Activated CD4-positive, alpha-beta T cell treated with anti-CD3 and anti-CD28 coated beads, Interleukin-2, amount 50 U/mL, for 48 hours (primary cell): ENCODE measurements around the gene EHD1.
A peak's percentile ranks its signal among the peaks of the same experiment; 100 is the strongest.

Experiments used
- DNase-seq, 2 experiments: peaks; one replicate each; pipeline ENCODE4 v3.0.0-alpha.2; 2020

Gene EHD1

DNA sequence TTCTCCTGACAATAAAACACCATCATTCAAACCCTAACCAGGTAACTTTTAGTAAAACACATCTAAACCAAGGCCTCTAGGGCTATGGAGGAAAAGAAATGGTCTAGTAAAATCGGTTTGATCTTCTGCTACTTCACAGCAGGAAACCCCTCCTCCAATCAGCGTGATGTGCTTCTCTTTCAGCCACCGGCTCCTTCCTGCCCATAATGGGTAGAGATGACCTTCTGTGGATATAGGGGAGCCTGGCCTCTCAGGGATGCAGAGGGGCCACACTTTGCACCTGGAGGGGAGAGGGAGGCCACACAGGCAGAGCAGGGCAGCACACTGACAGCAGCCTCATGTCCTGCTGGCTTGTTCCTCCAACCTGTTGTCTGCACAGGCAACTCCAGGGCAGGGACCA is 6.9 kb downstream of the EHD1 start:
- DNase-seq = no peak

GRCh38 chr11:64870893-64871466 is 7.4 kb downstream of the EHD1 start:
- no peak for DNase-seq

DNA sequence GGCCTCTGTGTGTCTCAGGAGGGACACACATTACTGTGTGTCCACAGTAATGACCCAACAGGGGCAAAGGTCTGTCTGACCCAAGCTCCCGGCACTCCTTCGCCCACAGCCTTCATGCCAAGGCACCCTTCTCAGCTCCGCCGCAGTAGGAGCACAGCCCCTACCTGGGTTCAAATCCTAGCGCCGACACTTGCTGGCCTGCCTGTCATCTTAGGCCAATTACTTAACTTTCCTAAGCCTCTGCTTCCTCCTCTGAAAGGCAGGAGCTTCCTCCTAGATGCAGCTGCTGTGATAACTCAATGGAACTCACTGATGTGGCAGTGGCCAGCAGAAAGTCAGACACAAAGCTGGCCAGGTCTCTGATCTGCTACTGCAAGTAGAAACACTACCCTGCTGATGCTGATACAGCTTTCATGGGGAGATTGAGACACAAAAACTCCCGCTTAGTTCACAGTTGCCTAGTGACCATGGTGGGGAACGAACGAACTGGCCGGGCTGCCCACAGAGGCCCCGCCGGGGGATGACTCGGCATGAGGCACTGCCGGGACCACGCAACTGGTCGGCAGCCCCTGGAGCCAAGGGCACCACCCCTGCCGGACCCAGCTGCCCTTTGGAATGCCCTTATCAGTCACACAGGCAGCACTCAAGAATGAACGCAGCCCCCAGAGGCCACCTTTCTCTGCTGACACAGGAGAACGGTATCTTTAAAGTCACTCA is 8.1 kb downstream of the EHD1 start:
- no peak for DNase-seq

- DNase-seq = no peak
Observed at GRCh38 chr11:64869571-64870175, 8.7 kb downstream of the EHD1 start.

DNA sequence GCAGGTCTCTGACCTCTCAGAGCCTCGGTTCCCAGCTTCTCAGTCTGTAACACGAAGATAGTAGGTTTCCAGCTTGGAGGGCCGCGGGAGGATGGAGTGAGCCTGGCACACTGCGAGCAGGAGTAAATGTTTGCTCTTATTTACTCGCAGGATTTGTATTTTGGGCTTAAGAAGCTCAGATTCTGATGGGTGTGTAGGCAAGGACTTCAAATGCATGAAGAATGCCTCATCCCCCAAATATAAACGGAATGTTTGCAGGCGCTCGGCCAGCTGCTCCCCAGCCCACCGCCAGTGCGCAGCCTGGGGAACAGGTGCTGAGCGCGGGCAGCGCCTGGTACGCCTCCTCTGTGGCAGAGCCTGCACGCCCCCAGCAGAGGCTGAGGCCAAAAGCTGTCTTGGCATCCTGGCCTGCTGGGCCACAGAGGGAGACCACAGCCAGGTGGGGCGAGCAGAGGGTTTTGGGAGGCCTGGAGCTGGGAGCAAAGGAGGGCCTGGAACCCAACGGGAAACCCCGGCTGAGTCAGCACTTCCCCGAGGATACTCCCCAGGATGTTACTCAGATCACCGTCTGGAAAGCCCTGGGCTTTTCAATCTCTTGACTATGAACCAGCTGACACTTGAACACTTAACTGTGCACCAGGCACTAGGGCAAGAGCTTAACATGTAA is 9.4 kb downstream of the EHD1 start:
- DNase-seq = peak in 1 of 2 experiments; percentile 64

GRCh38 chr11:64867748-64868462 is 10.5 kb downstream of the EHD1 start:
- DNase-seq = peak in 1 of 2 experiments; percentile 59

- no peak for DNase-seq
Observed at GRCh38 chr11:64866173-64866491, 12.3 kb downstream of the EHD1 start.

DNA sequence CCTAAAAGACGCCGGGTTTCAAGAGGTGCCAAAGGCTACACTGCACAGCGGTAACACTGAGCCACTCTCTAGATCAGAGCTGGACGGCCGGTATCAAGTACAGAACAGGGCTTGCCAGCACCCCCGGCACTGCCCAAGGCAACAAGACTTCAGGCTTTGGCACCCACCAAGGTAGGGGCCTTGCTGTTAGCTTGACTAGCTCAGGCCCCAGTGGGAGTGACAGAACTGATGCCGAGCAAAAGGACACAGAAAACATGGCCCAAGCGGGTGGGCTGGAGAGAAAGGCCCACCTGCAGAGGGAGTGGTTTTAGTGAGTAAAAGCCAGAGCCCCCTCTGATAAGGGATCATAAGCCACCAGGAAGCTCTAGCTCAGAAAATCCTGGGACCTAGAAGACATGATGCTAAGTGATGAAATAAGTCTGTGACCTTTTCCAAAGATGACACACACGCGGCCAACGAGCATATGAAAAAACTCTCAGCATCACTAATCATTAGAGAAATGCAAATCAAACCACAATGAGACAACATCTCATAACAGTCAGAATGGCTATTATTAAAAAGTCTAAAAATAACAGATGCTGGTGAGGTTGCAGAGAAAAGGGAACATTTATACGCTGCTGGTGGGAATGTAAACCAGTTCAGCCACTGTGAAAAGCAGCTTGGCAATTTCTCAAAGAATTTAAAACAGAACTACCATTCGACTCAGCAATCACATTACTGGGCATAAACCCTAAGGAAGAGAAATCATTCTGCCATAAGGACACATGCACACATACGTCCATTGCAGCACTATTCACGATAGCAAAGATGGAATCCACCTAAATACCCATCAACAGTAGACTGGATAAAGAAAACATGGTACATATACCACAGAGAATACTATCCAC is 12.9 kb downstream of the EHD1 start:
- peak; percentile 62 to 69 for DNase-seq

GRCh38 chr11:64864473-64865285 is 13.7 kb downstream of the EHD1 start:
- DNase-seq = peak; percentile 76 to 86

GRCh38 chr11:64864135-64864472 is 14.3 kb downstream of the EHD1 start:
- DNase-seq = no peak

DNA sequence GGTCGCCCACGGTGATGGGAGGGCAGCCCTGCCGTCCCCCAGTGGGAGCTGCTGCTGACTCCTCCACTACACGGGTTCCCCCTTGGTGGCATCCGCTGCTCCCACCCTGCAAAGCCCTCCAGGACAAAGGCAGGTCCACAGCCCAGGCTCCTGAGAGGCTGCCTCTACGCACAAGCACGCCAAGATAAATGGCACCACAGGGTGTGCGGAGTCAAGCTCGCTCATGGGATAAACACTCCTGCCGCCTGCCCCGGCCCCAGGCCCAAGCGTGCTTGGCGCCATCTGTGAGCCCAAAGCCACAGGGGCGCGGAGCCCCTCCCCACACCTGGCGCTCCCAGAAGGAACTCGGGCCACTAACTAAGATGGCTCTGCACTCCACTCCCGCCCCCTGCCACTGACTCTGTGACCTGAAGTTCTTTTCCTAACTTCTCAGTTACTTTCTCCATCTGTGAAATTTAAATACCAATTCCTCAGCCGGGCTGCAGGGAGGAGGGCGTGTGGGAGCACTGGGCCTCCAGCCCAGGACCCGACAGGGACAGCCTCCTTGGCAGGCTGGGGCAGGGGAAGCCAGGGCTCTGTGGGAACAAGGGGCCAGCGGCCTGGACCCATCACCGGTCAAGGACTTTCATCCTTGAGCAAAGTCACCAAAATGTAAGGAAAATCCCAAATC is 14.9 kb downstream of the EHD1 start:
- no peak for DNase-seq

- no peak for DNase-seq
Observed at GRCh38 chr11:64862987-64863390, 15.4 kb downstream of the EHD1 start.

DNA sequence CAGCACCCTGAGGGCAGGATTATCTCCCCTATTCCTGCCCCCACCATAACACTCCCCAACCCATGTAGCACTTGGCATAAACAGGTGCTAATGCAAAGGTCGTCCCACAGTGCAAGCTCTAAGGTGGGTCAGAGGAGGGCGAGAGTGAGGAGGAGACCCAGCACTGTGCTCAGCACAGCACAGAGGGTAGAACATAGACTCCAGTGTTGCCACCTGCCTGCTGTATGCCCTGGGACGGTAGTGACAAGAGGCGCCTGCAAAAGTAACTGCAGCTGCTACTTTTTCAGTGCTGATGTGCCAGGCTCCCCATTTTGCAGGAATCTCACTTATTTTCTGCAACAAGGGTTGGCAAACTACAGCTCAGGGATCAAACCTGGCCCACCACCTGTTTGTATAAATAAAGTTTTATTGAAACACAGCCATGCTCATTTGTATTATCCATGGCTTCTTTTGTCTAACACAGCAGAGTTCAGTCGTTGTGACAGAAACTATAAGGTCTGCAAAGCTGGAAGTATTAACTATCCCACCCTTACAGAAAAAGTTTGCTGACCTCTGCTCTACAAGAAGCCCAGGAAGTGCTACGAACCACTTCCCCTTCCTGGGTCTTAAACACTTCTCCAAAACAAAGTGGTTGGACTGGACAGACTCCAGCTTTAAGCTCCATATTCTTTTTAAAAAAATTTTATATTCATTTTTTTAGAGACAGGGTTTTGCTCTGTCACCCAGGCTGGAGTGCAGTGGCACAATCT is 17.0 kb downstream of the EHD1 start:
- DNase-seq = no peak

DNA sequence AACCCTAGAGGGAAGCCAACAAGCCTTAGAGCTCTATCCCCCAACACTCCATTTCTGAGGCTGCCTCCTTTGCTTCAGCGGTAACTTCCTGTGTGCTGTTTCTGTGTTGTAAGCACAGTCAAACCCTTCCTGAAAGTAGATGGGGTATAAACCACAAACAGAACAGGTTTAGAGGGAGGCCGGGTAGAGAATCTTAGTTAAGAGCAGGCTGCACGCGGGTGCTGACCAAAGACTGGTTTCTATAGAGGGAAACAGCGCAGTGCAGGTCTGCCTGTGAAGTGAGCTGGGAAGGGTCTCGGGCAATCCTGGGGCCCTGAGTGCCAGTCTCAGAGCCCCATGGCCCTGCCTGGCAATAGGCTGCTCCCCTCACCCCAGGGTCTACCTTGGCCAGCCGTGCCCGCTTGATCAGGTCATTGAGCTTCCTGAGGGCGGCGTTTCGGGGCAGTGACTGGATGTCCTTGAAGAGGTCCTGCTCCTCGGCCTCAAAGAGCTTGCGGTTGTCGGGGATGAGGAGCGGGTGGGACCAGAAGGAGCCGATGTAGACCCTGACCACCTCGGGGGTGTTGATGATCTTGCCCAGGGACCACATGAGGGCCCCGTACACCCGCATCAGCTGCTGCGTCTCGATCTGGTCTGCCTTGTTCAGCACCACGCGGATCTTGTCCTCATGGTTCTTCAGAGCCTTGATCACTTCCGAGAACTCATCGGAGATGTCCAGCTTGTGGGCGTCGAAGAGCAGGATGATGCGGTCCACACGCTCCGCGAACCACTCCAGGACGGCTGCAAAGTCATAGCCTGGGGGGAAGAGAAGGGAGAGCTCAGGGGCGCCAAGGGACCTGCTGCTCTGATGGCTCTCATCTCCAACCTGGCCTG is 18.6 kb downstream of the EHD1 start:
- peak; percentile 70 to 79 for DNase-seq

DNA sequence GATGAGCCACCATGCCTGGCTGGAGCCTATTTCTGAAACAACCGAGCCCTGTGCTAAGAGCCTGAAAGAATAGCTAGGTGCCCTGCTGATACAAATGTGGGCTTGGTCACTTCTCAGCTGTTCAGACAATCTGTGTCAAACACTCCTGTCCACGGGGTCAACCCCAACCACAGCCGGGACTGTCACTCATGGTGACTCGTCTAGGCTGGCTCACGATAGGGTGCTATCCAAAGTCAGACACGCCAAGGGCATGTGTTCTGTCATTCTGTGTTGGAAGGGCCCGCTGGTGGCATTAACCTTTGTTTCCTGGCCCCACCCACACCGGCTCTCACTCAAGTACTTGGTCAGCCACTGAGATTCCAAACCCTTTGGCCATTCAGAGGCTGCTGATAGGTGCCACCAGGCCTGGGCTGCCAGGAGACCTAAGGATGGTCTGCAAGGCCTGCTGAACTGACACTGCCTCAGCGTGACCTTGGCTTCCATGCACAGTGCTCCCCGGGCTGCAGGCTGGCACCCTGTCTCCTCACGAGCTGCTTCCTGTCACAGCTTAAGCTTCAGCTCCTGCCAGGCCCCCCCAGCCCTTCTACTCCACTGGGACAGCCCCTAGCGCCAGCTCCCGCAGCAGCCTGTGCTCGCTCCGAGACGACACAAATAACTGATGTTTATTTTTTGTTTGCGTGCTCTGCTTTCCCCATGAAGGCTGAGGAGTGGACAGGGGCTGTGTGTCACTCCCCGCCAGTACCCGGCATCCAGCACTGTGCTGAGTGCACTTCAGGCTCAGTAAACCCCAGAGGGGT is 19.8 kb downstream of the EHD1 start:
- peak; percentile 62 to 72 for DNase-seq

GRCh38 chr11:64857485-64857884 is 20.9 kb downstream of the EHD1 start:
- DNase-seq = no peak

DNA sequence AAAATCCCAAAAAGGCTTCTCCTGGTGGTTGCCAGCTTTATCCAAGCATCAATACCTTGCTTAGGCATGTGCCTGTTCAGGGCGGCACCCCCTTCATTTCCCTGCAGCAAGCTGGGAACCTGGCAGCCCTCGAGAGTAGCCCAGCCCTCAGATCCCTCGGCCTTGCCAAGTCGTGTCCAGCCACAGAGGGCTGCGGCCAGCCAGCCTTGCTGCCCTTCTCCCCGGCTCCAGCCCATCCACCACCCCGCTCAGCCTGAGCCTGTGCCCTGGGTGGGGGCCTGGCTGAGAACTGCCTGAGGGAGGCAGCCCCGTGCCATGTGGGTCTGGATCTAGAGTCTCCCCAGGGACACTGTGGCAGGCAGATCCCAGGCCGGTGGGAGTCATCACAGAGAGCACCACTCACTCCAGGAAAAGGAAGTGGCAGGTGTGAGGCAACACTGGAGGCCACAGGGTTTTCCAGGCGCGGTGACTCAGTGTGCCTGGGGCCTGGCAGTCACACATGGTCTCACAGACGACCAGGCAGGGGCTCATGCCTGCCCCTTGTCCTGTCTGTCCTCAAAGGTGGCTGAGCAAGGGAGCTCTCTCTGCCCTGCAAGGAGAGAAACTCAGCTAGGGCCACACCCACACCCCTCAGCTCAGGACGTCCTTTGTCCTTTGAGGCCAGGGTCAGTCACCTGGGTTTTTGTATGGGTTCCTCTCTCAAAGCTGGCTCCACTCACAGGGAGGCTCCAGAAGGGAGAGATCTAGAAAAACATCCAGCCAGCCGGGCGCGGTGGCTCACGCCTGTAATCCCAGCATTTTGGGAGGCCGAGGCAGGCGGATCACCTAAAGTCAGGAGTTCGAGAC is 21.8 kb downstream of the EHD1 start:
- DNase-seq = peak; percentile 82 to 87
